ENCODE measurements around the gene TRIM14. TPM values are rescaled to one million over a fixed set of nuclear protein-coding genes. Genes with fewer than 3 reads are reported as not detected.

Gene TRIM14
- total and polyA plus RNA-seq, 2 of the 4 experiments (the other 2 are of a cell fraction), result 3.0 to 8.5 TPM

- H2AK5ac ChIP-seq (ENCODE audit: low read depth, low read length), result no peak overlapping the region
- in situ Hi-C loops (cut with MboI; ENCODE audit: low sequenced_read_pairs), result no loop called here
- H3K23ac ChIP-seq (ENCODE audit: low read depth, low read length), result no peak overlapping the region
- H2AFZ ChIP-seq (replicated peaks; ENCODE audit: low read length, poor library complexity), result no peak overlapping the region
- H3K9me1 ChIP-seq (ENCODE audit: insufficient read depth, low read length), result no peaks in the 10 kb centered on the region; the same call in 1 of the 2 replicates
- H4K91ac ChIP-seq (ENCODE audit: insufficient read depth, low read depth, low read length), result no peak overlapping the region
- no peak overlapping the region for H3K4me3 ChIP-seq (ENCODE audit: insufficient read depth, low read depth, low read length)
- TF ChIP-seq MAZ (IDR thresholded peaks at IDR 0.05; ENCODE audit: borderline replicate concordance, low read depth, low read length) (no peak), RCOR1 (IDR thresholded peaks at IDR 0.05; ENCODE audit: insufficient replicate concordance, low read length) (no peak), ELK1 (IDR thresholded peaks at IDR 0.05; ENCODE audit: borderline replicate concordance, low read depth, low read length) (no peak)
- no peaks in the 10 kb centered on the region for H4K20me1 ChIP-seq (ENCODE audit: insufficient read depth, low read length)
- H2BK15ac ChIP-seq (ENCODE audit: low read depth, low read length), result no peak overlapping the region
- ChIA-PET CTCF (no interaction called here), POLR2A (ENCODE audit: unreplicated experiment) (no interaction called here)
- no peak overlapping the region for H3K18ac ChIP-seq (ENCODE audit: low read depth, low read length)
- WGBS, 2 experiments (ENCODE audit: extremely low coverage in 2 of 2, insufficient read length in 1 of 2), result 100% methylated on average over 2 of the region's 7 CpGs; no CpG with 5 or more reads in 1 of the 2 experiments
- no peak overlapping the region for H3K14ac ChIP-seq (replicated peaks; ENCODE audit: low read depth, low read length)
- ATAC-seq (ENCODE audit: low read depth) (no peak), DNase-seq (no peak)
- H3K56ac ChIP-seq (ENCODE audit: extremely low read depth, insufficient read depth, low read length), result no peak overlapping the region
- no peaks in the 10 kb centered on the region for H3K27me3 ChIP-seq (ENCODE audit: control insufficient read depth, insufficient read depth, low read length)
- BruUV-seq (replicated peaks), result no TSS peak
- no peak overlapping the region for H2BK20ac ChIP-seq (ENCODE audit: low read depth, low read length)
- H3K79me1 ChIP-seq (ENCODE audit: low read depth in 1 of 2, low read length in 2 of 2), result no peaks in the 10 kb centered on the region
- no peak overlapping the region for H3K4ac ChIP-seq (ENCODE audit: low read depth, low read length)
- no peak overlapping the region for H3K4me2 ChIP-seq (ENCODE audit: low read depth, low read length)
- H4K8ac ChIP-seq (ENCODE audit: low read depth in 2 of 2, low read length in 2 of 2), result no peak overlapping the region
- no peak overlapping the region for H3K9ac ChIP-seq (ENCODE audit: low read depth, low read length)
- H3K9me3 ChIP-seq (ENCODE audit: control insufficient read depth, insufficient read depth, low read length), result no peaks in the 10 kb centered on the region
- H2BK5ac ChIP-seq (ENCODE audit: low read depth, low read length, poor library complexity, severe bottlenecking), result no peak overlapping the region
- intact Hi-C loops (cut with micrococcal nuclease), result no loop called here
- dilution Hi-C loops (cut with HindIII; ENCODE audit: low sequenced_read_pairs, unreplicated experiment), result no loop called here
- H3K27ac ChIP-seq (ENCODE audit: insufficient read depth, low read length), result no peak overlapping the region
- no peak overlapping the region for H4K5ac ChIP-seq (ENCODE audit: low read depth, low read length)
- H2AK9ac ChIP-seq (replicated peaks; ENCODE audit: low read depth, low read length, poor library complexity), result no peak overlapping the region
- no peaks in the 10 kb centered on the region for H3K4me1 ChIP-seq (ENCODE audit: control insufficient read depth, insufficient read depth, low read length)
- H2BK120ac ChIP-seq (ENCODE audit: low read depth, low read length), result no peak overlapping the region
- peaks cover 1% of the 10 kb centered on the region; the same call in 1 of the 2 replicates for H3K36me3 ChIP-seq (ENCODE audit: control insufficient read depth, insufficient read depth, low read length)
These were observed 23.6 kb downstream of the TRIM14 start for GRCh38 chr9:98095401-98095800.

All from IMR-90 (cell line).